OCI-LY7 (cell line): Measurements from ENCODE around the gene IP6K3. TPM values are rescaled to one million over a fixed set of nuclear protein-coding genes. Genes with fewer than 3 reads are reported as not detected.

Experiments
- BruUV-seq: library from RNA; stranded (reverse); fragments of 400-500 nt; replicated peaks from 2 replicates; lab custom pipeline; 2021; lab: Mats Ljungman, UMichigan
- CTCF ChIA-PET: fragments of 300-600 bp; sonication (Branson Sonifier 250); formaldehyde crosslinking; loops from one replicate; lab custom pipeline; 2022; ENCODE audit warnings: antibody characterized with exemption; ENCODE audit not compliant: unreplicated experiment; lab: Charles Lee
- POLR2A ChIA-PET: fragments of 300-600 bp; sonication (Branson Sonifier 250); formaldehyde crosslinking; loops from one replicate; lab custom pipeline; 2022; ENCODE audit warnings: antibody characterized with exemption; lab: Charles Lee
- DNase-seq: peaks from one replicate; pipeline ENCODE4 v3.0.0-alpha.2; 2015; ENCODE audit warnings: low spot score
- H2AFZ ChIP-seq: fragments of 200-600 bp; sonication (generic), shearing (Covaris generic); 2 replicates; pipeline ENCODE4 v1.6.1; 2014; ENCODE audit warnings: mild to moderate bottlenecking, antibody characterized with exemption, low read length, moderate library complexity
- H3K27ac ChIP-seq: fragments of 200-600 bp; sonication (generic); 2 replicates; pipeline ENCODE4 v1.5.1; 2014; ENCODE audit warnings: mixed run types, low read depth, mild to moderate bottlenecking, moderate library complexity, low read length, inconsistent platforms; ENCODE audit not compliant: poor library complexity, severe bottlenecking
- H3K36me3 ChIP-seq: fragments of 200-600 bp; sonication (generic); 2 replicates; pipeline ENCODE4 v1.6.1; 2014; ENCODE audit warnings: mild to moderate bottlenecking, antibody characterized with exemption, low read length, moderate library complexity, mixed read lengths; ENCODE audit not compliant: insufficient read depth
- H3K4me1 ChIP-seq: fragments of 200-600 bp; sonication (generic); 2 replicates; pipeline ENCODE4 v1.5.1; 2014; ENCODE audit warnings: mild to moderate bottlenecking, low read length; ENCODE audit not compliant: insufficient read depth, poor library complexity, severe bottlenecking
- H3K4me2 ChIP-seq: fragments of 200-600 bp; sonication (generic); 2 replicates; pipeline ENCODE4 v1.6.1; 2014; ENCODE audit warnings: mild to moderate bottlenecking, low read length
- H3K4me3 ChIP-seq: fragments of 200-600 bp; sonication (generic); 2 replicates; pipeline ENCODE4 v1.5.1; 2014; ENCODE audit warnings: mild to moderate bottlenecking, low read depth, low read length; ENCODE audit not compliant: poor library complexity, severe bottlenecking
- H3K79me2 ChIP-seq: fragments of 200-600 bp; sonication (generic); 2 replicates; pipeline ENCODE4 v1.6.1; 2016; ENCODE audit warnings: low read depth, mild to moderate bottlenecking, low read length, moderate library complexity, mixed read lengths; ENCODE audit not compliant: insufficient read depth
- H3K9me2 ChIP-seq: fragments of 200-600 bp; sonication (generic); 2 replicates; pipeline ENCODE4 v1.6.1; 2016; ENCODE audit warnings: mild to moderate bottlenecking, low read length, mixed read lengths; ENCODE audit not compliant: insufficient read depth
- H3K9me3 ChIP-seq: fragments of 200-600 bp; sonication (generic); 2 replicates; pipeline ENCODE4 v1.6.1; 2014; ENCODE audit warnings: mild to moderate bottlenecking, mixed run types, low read length, mixed read lengths
- H4K20me1 ChIP-seq: fragments of 200-600 bp; sonication (generic); 2 replicates; pipeline ENCODE4 v1.6.1; 2014; ENCODE audit warnings: mild to moderate bottlenecking, antibody characterized with exemption, low read length, moderate library complexity, mixed read lengths; ENCODE audit not compliant: insufficient read depth
- CTCF ChIP-seq: fragments of 200-600 bp; sonication (generic); conservative IDR thresholded peaks from 2 replicates; pipeline ENCODE4 v1.5.1; 2014; ENCODE audit warnings: mild to moderate bottlenecking, antibody characterized with exemption, low read length, moderate library complexity, mixed read lengths
- EZH2phosphoT487 ChIP-seq: fragments of 200-600 bp; sonication (generic); IDR thresholded peaks from 2 replicates; pipeline ENCODE4 v1.6.1; 2018; ENCODE audit warnings: low read depth, borderline replicate concordance, mild to moderate bottlenecking, mixed run types, antibody characterized with exemption, low read length, moderate library complexity, mixed read lengths
- intact Hi-C: fragments of 100-400 bp; cut with micrococcal nuclease; formaldehyde crosslinking; loops from one replicate; pipeline ENCODE4 v1.10.0; 2022; ENCODE audit not compliant: unreplicated experiment
- total RNA-seq, 2 experiments: library from RNA; depleted of rRNA in 1 of 2; stranded (reverse); fragments of >200 nt in 1 of 2; shearing (Covaris generic) in 1 of 2; gene quantifications; 2 replicates each; pipeline ENCODE4 v1.2.3, GENCODE V29; 2014 to 2022

IP6K3 gene
- total RNA-seq, 2 experiments from 2014 or later, result not detected

- H3K4me3 ChIP-seq, result no peak overlapping the region
- H3K9me3 ChIP-seq, result no peaks in the 10 kb centered on the region
- no peaks in the 10 kb centered on the region for H3K79me2 ChIP-seq
- no peak overlapping the region for H2AFZ ChIP-seq
- H3K4me1 ChIP-seq, result peaks cover 3% of the 10 kb centered on the region
- H3K27ac ChIP-seq, result no peak overlapping the region
- peak; percentile 70 for DNase-seq
- ChIA-PET CTCF (interaction anchor here (0.6 kb wide), 1 partner anchor 253 kb away, joined by 4 read pairs; no protein-coding TSS in a partner anchor), POLR2A (no interaction called here)
- intact Hi-C loops, result loop anchor here (1.0 to 2.0 kb wide), 2 partner anchors 57 to 383 kb away; no protein-coding TSS in a partner anchor
- no peaks in the 10 kb centered on the region for H4K20me1 ChIP-seq
- peaks cover 40% of the 10 kb centered on the region for H3K36me3 ChIP-seq
- no TSS peak for BruUV-seq
- TF ChIP-seq EZH2phosphoT487, result no peak
- TF ChIP-seq CTCF, result peak; percentile 91
- H3K9me2 ChIP-seq, result no peaks in the 10 kb centered on the region
- H3K4me2 ChIP-seq, result no peak overlapping the region
These were observed 24.7 kb upstream of the IP6K3 start for GRCh38 chr6:33771146-33772081.

GRCh38 chr6:33770833-33771145, 24.1 kb upstream of the IP6K3 start:
- Histone ChIP-seq H3K9me2 (no peaks in the 10 kb centered on the region), H3K27ac (no peak overlapping the region), H3K4me3 (no peak overlapping the region), H3K36me3 (peaks cover 33% of the 10 kb centered on the region), H2AFZ (no peak overlapping the region), H4K20me1 (no peaks in the 10 kb centered on the region), H3K4me2 (no peak overlapping the region), H3K79me2 (no peaks in the 10 kb centered on the region), H3K4me1 (no peaks in the 10 kb centered on the region), H3K9me3 (no peaks in the 10 kb centered on the region)
- no peak for DNase-seq
- ChIA-PET CTCF (interaction anchor here (0.6 kb wide), 1 partner anchor 253 kb away, joined by 4 read pairs; no protein-coding TSS in a partner anchor), POLR2A (interaction anchor here (0.6 kb wide), 1 partner anchor 60 kb away, joined by 3 read pairs; no protein-coding TSS in a partner anchor)
- TF ChIP-seq CTCF, result no peak
- no peak for TF ChIP-seq EZH2phosphoT487
- intact Hi-C loops, result loop anchor here (1.0 kb wide), 1 partner anchor 384 kb away; no protein-coding TSS in a partner anchor
- BruUV-seq, result no TSS peak
